Heart right ventricle (tissue), 16 donors: Measurements from ENCODE around the gene CD300LG. TPM values are rescaled to one million over a fixed set of nuclear protein-coding genes. Genes with fewer than 3 reads are reported as not detected.
A peak's percentile ranks its signal among the peaks of the same experiment; 100 is the strongest.

Experiments
- ATAC-seq, 8 donors: fragments of 200-7000 bp; cut with Tn5 transposase; one replicate each; pipeline ENCODE4 v1.9.1; 2020; ENCODE audit warnings: mild to moderate bottlenecking in 8 of 8, moderate library complexity in 8 of 8, moderate number of reproducible peaks in 1 of 8
- DNase-seq, 2 donors: peaks; one replicate each; pipeline ENCODE4 v3.0.0-alpha.2; 2020
- H3K27ac ChIP-seq, 10 donors: fragments of 200-600 bp; sonication (generic) in 2 of 10; one replicate each; pipeline versions ENCODE4 v1.5.0 to v1.8.0; 2020 to 2022; ENCODE audit warnings: mild to moderate bottlenecking in 3 of 10
- H3K27me3 ChIP-seq, 7 donors: fragments of 200-600 bp; one replicate each; pipeline ENCODE4 v1.8.0; 2021 to 2022; ENCODE audit warnings: mild to moderate bottlenecking in 2 of 7
- H3K36me3 ChIP-seq, 9 donors: fragments of 200-600 bp; sonication (generic) in 1 of 9; one replicate each; pipeline versions ENCODE4 v1.5.0 to v1.8.0; 2020 to 2022; ENCODE audit warnings: mild to moderate bottlenecking in 2 of 9
- H3K4me1 ChIP-seq, 9 donors: fragments of 200-600 bp; sonication (generic) in 1 of 9; one replicate each; pipeline versions ENCODE4 v1.5.0 to v1.8.0; 2020 to 2022; ENCODE audit warnings: mild to moderate bottlenecking in 4 of 9
- H3K4me3 ChIP-seq, 10 donors: fragments of 200-600 bp; sonication (generic) in 2 of 10; one replicate each; pipeline versions ENCODE4 v1.5.0 to v1.8.0; 2020 to 2022; ENCODE audit warnings: mild to moderate bottlenecking in 7 of 10, moderate library complexity in 2 of 10
- H3K9me3 ChIP-seq, 11 donors: fragments of 200-600 bp in 10 of 11; sonication (generic) in 2 of 11; one replicate each; pipeline versions ENCODE4 v1.5.0 to v1.8.0; 2013 to 2022; ENCODE audit warnings: mild to moderate bottlenecking in 2 of 11, control low read depth in 1 of 11, moderate library complexity in 1 of 11
- CTCF ChIP-seq, 9 donors: fragments of 200-600 bp; sonication (generic) in 2 of 9; IDR thresholded peaks; one replicate each; pipeline versions ENCODE4 v1.5.0 to v1.8.0; 2021 to 2022; ENCODE audit warnings: antibody characterized with exemption in 9 of 9, mild to moderate bottlenecking in 5 of 9, moderate library complexity in 1 of 9
- WGBS, 2 donors: extraction: QIAGEN DNeasy Blood & Tissue Kit; methylation state at CpG; one replicate each; pipeline ENCODE4 v1.1.7; 2013; ENCODE audit warnings: inconsistent platforms in 1 of 2; 5-methylcytosine and 5-hydroxymethylcytosine counted together
- intact Hi-C, 10 donors: fragments of 100-400 bp; cut with DNase I; formaldehyde crosslinking; loops; one replicate each; pipeline versions ENCODE4 v1.11.1 to v1.14.2; 2022
- polyA plus RNA-seq, 2 donors: library from polyadenylated mRNA; stranded (reverse); fragments of 200-250 nt; gene quantifications; one replicate each; pipeline ENCODE4 v1.2.3, GENCODE V29; 2013
- total RNA-seq, 10 donors: library from RNA; stranded (reverse); fragmentation: NEBNext Ultra II Directional in 3 of 10; extraction: Animal tissue kit (Norgen Biotek cat#: 25700) in 3 of 10; gene quantifications; one replicate each; pipeline versions ENCODE4 v1.2.1 to v1.2.4, GENCODE V29; 2021 to 2023
- donor health status: Arrhythmogenic right ventricular cardiomyopathy.
- donor health status: ischemic (EF 13 %, LVEDD 7.1; RV severe dilation, severe dysfunction).
- donor health status: healthy with polysubstance abuse.
- donor health status: DM: no; HTN: yes; CAD: no.
- donor health status: DM: no; HTN: no; CAD: no.
- donor health status: ischemic (EF 25% LVEDD 6.9; RV normal size, moderate dysfunction).
- donor health status: ischemic (EF 25% LVEDD 5.7; RV mildly dilated, moderate dysfunction).
- donor health status: healthy.
- donor health status: DM: yes; HTN: yes; CAD: no.
- donor health status: Ischemic cardiomyopathy.
- donor health status: ischemic (EF 35%, LVEDD 5.7; RV mildly dilated, moderate dysfunction).
- donor health status: nonischemic (EF 11% LVEDD 7.7; RV severe dilation, severe dysfunction).
- donor health status: DM: yes; HTN: yes; CAD: no.
- donor health status: PGD.
- donor health status: ischemic (EF 29% LVEDD 5.4; RV normal size, mild dysfunction).
- donor health status: nonischemic (EF 23%, LVEDD 6.1; RV moderate dilation, normal function).

The CD300LG gene
- total and polyA plus RNA-seq, 12 donors, result 3.8 to 70.9 (median 14.5) TPM

GRCh38 chr17:43845766-43846165 is 1.2 kb upstream of the CD300LG start:
- Histone ChIP-seq H3K27ac (peak overlapping the region in 6 of 10 donors; percentile 53 to 85 (median 80)), H3K9me3 (no peaks in the 10 kb centered on the region), H3K36me3 (no peaks in the 10 kb centered on the region), H3K4me1 (peaks cover 0 to 39% (median 12%) of the 10 kb centered on the region in 9 donors), H3K27me3 (no peaks in the 10 kb centered on the region), H3K4me3 (no peak overlapping the region)
- intact Hi-C loops, result loop anchor here in 8 of 10 donors (5.0 to 10.0 kb wide), 7 partner anchors 61 to 161 kb away; partner anchors contain the start of genes CFAP97D1 (in 3 of the 8) and DUSP3 (in 1 of the 8)
- WGBS, 2 donors, result 63 to 72% methylated on average over 4 of the region's 4 CpGs
- TF ChIP-seq CTCF (IDR thresholded peaks at IDR 0.05), result no peak
- DNase-seq (no peak), ATAC-seq (no peak)

- peak; percentile 95 to 99 (median 99) for TF ChIP-seq CTCF (IDR thresholded peaks at IDR 0.05)
- Histone ChIP-seq H3K27me3 (no peaks in the 10 kb centered on the region), H3K27ac (peak overlapping the region in 9 of 10 donors; percentile 42 to 85 (median 75)), H3K4me1 (peaks cover 0 to 34% (median 7%) of the 10 kb centered on the region in 9 donors), H3K36me3 (no peaks in the 10 kb centered on the region), H3K9me3 (no peaks in the 10 kb centered on the region), H3K4me3 (peak overlapping the region in 4 of 10 donors; percentile 34 to 55 (median 50))
- ATAC-seq (peak; percentile 91 to 97 (median 94)), DNase-seq (peak; percentile 87 to 91)
- intact Hi-C loops, result loop anchor here in 8 of 10 donors (5.0 to 10.0 kb wide), 7 partner anchors 61 to 161 kb away; partner anchors contain the start of genes CFAP97D1 (in 3 of the 8) and DUSP3 (in 1 of the 8)
- 9 to 10% methylated on average over 13 of the region's 13 CpGs for WGBS, 2 donors
Measured at GRCh38 chr17:43846221-43846712, 709 bp upstream of the CD300LG start.

GRCh38 chr17:43848601-43849000 is 1.6 kb downstream of the CD300LG start:
- ATAC-seq (peak in 2 of 8 donors; percentile 4 to 28), DNase-seq (no peak)
- TF ChIP-seq CTCF (IDR thresholded peaks at IDR 0.05), result no peak
- intact Hi-C loops, result loop anchor here in 8 of 10 donors (5.0 to 10.0 kb wide), 7 partner anchors 64 to 164 kb away; partner anchors contain the start of genes CFAP97D1 (in 3 of the 8) and DUSP3 (in 1 of the 8)
- H3K36me3 ChIP-seq, result no peaks in the 10 kb centered on the region
- peak overlapping the region in 9 of 10 donors; percentile 14 to 55 (median 40) for H3K4me3 ChIP-seq
- no peaks in the 10 kb centered on the region for H3K9me3 ChIP-seq
- H3K4me1 ChIP-seq, result peaks cover 0 to 30% (median 6%) of the 10 kb centered on the region in 9 donors
- 74 to 78% methylated on average over 10 of the region's 10 CpGs for WGBS, 2 donors
- H3K27ac ChIP-seq, result peak overlapping the region in 8 of 10 donors; percentile 36 to 85 (median 76)
- H3K27me3 ChIP-seq, result no peaks in the 10 kb centered on the region

GRCh38 chr17:43849116-43849515 is 2.1 kb downstream of the CD300LG start:
- 81 to 92% methylated on average over 8 of the region's 8 CpGs for WGBS, 2 donors
- peak overlapping the region in 6 of 10 donors; percentile 53 to 85 (median 80) for H3K27ac ChIP-seq
- no peak for DNase-seq

More at GRCh38 chr17:43849116-43849515, 2.1 kb downstream of the CD300LG start:
- intact Hi-C loops, result loop anchor here in 8 of 10 donors (5.0 to 10.0 kb wide), 7 partner anchors 64 to 164 kb away; partner anchors contain the start of genes CFAP97D1 (in 3 of the 8) and DUSP3 (in 1 of the 8)
- Histone ChIP-seq H3K4me3 (peak overlapping the region in 7 of 10 donors; percentile 14 to 55 (median 48)), H3K4me1 (peaks cover 0 to 32% (median 7%) of the 10 kb centered on the region in 9 donors), H3K9me3 (no peaks in the 10 kb centered on the region), H3K36me3 (peaks cover 0 to 2% (median 0%) of the 10 kb centered on the region in 9 donors), H3K27me3 (no peaks in the 10 kb centered on the region)
- TF ChIP-seq CTCF (IDR thresholded peaks at IDR 0.05), result no peak
- ATAC-seq, result peak in 1 of 8 donors; percentile 10
